Vagina (tissue), 2 donors: ENCODE data around the gene CX3CL1. TPM values are rescaled to one million over a fixed set of nuclear protein-coding genes. Genes with fewer than 3 reads are reported as not detected.

ENCODE experiments used
- DNase-seq, 2 donors: peaks; one replicate each; pipeline ENCODE4 v3.0.0-alpha.2; 2017; ENCODE audit errors: extremely low spot score in 2 of 2
- H3K27ac ChIP-seq: fragments of 200-600 bp; sonication (generic); one replicate; pipeline ENCODE4 v1.5.1; 2019
- H3K27me3 ChIP-seq: fragments of 200-600 bp; sonication (generic); one replicate; pipeline ENCODE4 v1.5.1; 2019
- H3K36me3 ChIP-seq, 2 donors: fragments of 200-600 bp; sonication (generic); one replicate each; pipeline ENCODE4 v1.5.1; 2017 to 2019
- H3K4me1 ChIP-seq: fragments of 200-600 bp; sonication (generic); one replicate; pipeline ENCODE4 v1.5.1; 2019
- H3K4me3 ChIP-seq, 2 donors: fragments of 200-600 bp; sonication (generic); 1 replicate in 1 of 2; 2 replicates in 1 of 2; pipeline ENCODE4 v1.5.1; 2016 to 2019
- H3K9me3 ChIP-seq: fragments of 200-600 bp; sonication (generic); one replicate; pipeline ENCODE4 v1.5.1; 2019
- CTCF ChIP-seq, 3 experiments: fragments of 450-650 bp in 2 of 3; fragments of 200-600 bp in 1 of 3; sonication (generic) in 1 of 3; IDR thresholded peaks; one replicate each; pipeline ENCODE4 v1.5.1; 2017 to 2019; ENCODE audit warnings: antibody characterized with exemption in 3 of 3, mild to moderate bottlenecking in 2 of 3, moderate library complexity in 2 of 3
- POLR2A ChIP-seq, 2 donors: fragments of 450-650 bp; IDR thresholded peaks; one replicate each; pipeline ENCODE4 v1.6.1; 2017; ENCODE audit warnings: antibody characterized with exemption in 2 of 2, mild to moderate bottlenecking in 2 of 2, moderate library complexity in 2 of 2
- POLR2AphosphoS5 ChIP-seq, 2 donors: sonication (generic); formaldehyde crosslinking; IDR thresholded peaks; one replicate each; pipeline ENCODE4 v1.9.0; 2017; ENCODE audit warnings: antibody characterized with exemption in 2 of 2, mild to moderate bottlenecking in 2 of 2, low read depth in 1 of 2; ENCODE audit not compliant: insufficient read depth in 1 of 2
- intact Hi-C: fragments of 100-400 bp; cut with DNase I; formaldehyde crosslinking; loops from one replicate; pipeline ENCODE4 v1.15.1; 2023
- total RNA-seq: library from RNA; depleted of rRNA; stranded (reverse); fragments of >200 nt; gene quantifications from one replicate; pipeline ENCODE4 v1.2.3, GENCODE V29; 2016

Gene CX3CL1
- total RNA-seq, 1 donor from 2014 or later: 24.8 TPM

- Histone ChIP-seq H3K9me3 (no peaks in the 10 kb centered on the region), H3K27me3 (no peaks in the 10 kb centered on the region), H3K4me1 (peaks cover 26% of the 10 kb centered on the region), H3K4me3 (no peak overlapping the region), H3K27ac (no peak overlapping the region), H3K36me3 (no peaks in the 10 kb centered on the region)
- intact Hi-C loops: no loop called here
- no peak for DNase-seq
- TF ChIP-seq CTCF (IDR thresholded peaks at IDR 0.05): no peak
- TF ChIP-seq POLR2AphosphoS5 (IDR thresholded peaks at IDR 0.05; ENCODE audit: insufficient read depth in 1 of 2, low read depth in 1 of 2): no peak
- no peak for TF ChIP-seq POLR2A (IDR thresholded peaks at IDR 0.05)
Measured at GRCh38 chr16:57416084-57416483, 43.8 kb downstream of the CX3CL1 start.

- H3K27ac ChIP-seq: peak overlapping the region; percentile 12
- H3K9me3 ChIP-seq: no peaks in the 10 kb centered on the region
- TF ChIP-seq POLR2AphosphoS5 (IDR thresholded peaks at IDR 0.05; ENCODE audit: insufficient read depth in 1 of 2, low read depth in 1 of 2) (no peak), CTCF (IDR thresholded peaks at IDR 0.05) (no peak), POLR2A (IDR thresholded peaks at IDR 0.05) (no peak)
- no peaks in the 10 kb centered on the region for H3K36me3 ChIP-seq
- no peaks in the 10 kb centered on the region for H3K27me3 ChIP-seq
- H3K4me1 ChIP-seq: peaks cover 37% of the 10 kb centered on the region
- H3K4me3 ChIP-seq: no peak overlapping the region
- DNase-seq: no peak
- intact Hi-C loops: loop anchor here (2.0 kb wide), 1 partner anchor 119 kb away; no protein-coding TSS in a partner anchor
Measured at GRCh38 chr16:57419506-57419905, 47.2 kb downstream of the CX3CL1 start.

GRCh38 chr16:57422026-57422944 is 50.0 kb downstream of the CX3CL1 start:
- no peak for TF ChIP-seq POLR2A (IDR thresholded peaks at IDR 0.05)
- TF ChIP-seq POLR2AphosphoS5 (IDR thresholded peaks at IDR 0.05; ENCODE audit: insufficient read depth in 1 of 2, low read depth in 1 of 2): no peak
- TF ChIP-seq CTCF (IDR thresholded peaks at IDR 0.05): peak; percentile 3 to 63 (median 41)
- no peak for DNase-seq
- Histone ChIP-seq H3K36me3 (no peaks in the 10 kb centered on the region), H3K27me3 (no peaks in the 10 kb centered on the region), H3K9me3 (no peaks in the 10 kb centered on the region), H3K4me1 (peaks cover 27% of the 10 kb centered on the region), H3K27ac (peak overlapping the region; percentile 20), H3K4me3 (no peak overlapping the region)
- intact Hi-C loops: loop anchor here (10.0 kb wide), 1 partner anchor 93 kb away; no protein-coding TSS in a partner anchor

GRCh38 chr16:57423152-57423551 is 50.9 kb downstream of the CX3CL1 start:
- intact Hi-C loops: loop anchor here (10.0 kb wide), 1 partner anchor 92 kb away; no protein-coding TSS in a partner anchor
- no peak for TF ChIP-seq POLR2A (IDR thresholded peaks at IDR 0.05)
- no peak for TF ChIP-seq POLR2AphosphoS5 (IDR thresholded peaks at IDR 0.05; ENCODE audit: insufficient read depth in 1 of 2, low read depth in 1 of 2)
- no peak for TF ChIP-seq CTCF (IDR thresholded peaks at IDR 0.05)
- H3K4me3 ChIP-seq: no peak overlapping the region
- H3K27me3 ChIP-seq: no peaks in the 10 kb centered on the region
- H3K4me1 ChIP-seq: peaks cover 22% of the 10 kb centered on the region
- no peaks in the 10 kb centered on the region for H3K9me3 ChIP-seq
- no peak for DNase-seq
- peaks cover 0 to 2% of the 10 kb centered on the region in 2 donors for H3K36me3 ChIP-seq
- no peak overlapping the region for H3K27ac ChIP-seq

GRCh38 chr16:57424583-57424982 is 52.3 kb downstream of the CX3CL1 start:
- H3K4me1 ChIP-seq: peaks cover 11% of the 10 kb centered on the region
- H3K27ac ChIP-seq: no peak overlapping the region
- no peaks in the 10 kb centered on the region for H3K27me3 ChIP-seq
- no peak for TF ChIP-seq CTCF (IDR thresholded peaks at IDR 0.05)
- TF ChIP-seq POLR2A (IDR thresholded peaks at IDR 0.05): no peak
- no peak for TF ChIP-seq POLR2AphosphoS5 (IDR thresholded peaks at IDR 0.05; ENCODE audit: insufficient read depth in 1 of 2, low read depth in 1 of 2)
- no peak overlapping the region for H3K4me3 ChIP-seq
- H3K9me3 ChIP-seq: no peaks in the 10 kb centered on the region
- DNase-seq: no peak
- H3K36me3 ChIP-seq: peaks cover 0 to 13% of the 10 kb centered on the region in 2 donors
- intact Hi-C loops: loop anchor here (10.0 kb wide), 1 partner anchor 90 kb away; no protein-coding TSS in a partner anchor
